Thyroid gland (tissue), 4 donors: ENCODE data around the gene MYO18B.

Source experiments
- CTCF ChIP-seq, 6 experiments: fragments of 200-600 bp in 3 of 6; fragments of 450-650 bp in 3 of 6; sonication (generic) in 3 of 6; IDR thresholded peaks; one replicate each; pipeline ENCODE4 v1.5.1; 2016 to 2019; ENCODE audit warnings: antibody characterized with exemption in 6 of 6, mild to moderate bottlenecking in 2 of 6, inconsistent platforms in 1 of 6, moderate library complexity in 1 of 6
- POLR2A ChIP-seq, 2 donors: fragments of 450-650 bp; IDR thresholded peaks; one replicate each; pipeline ENCODE4 v1.6.1; 2017; ENCODE audit warnings: antibody characterized with exemption in 2 of 2, mild to moderate bottlenecking in 2 of 2, moderate library complexity in 1 of 2

DNA sequence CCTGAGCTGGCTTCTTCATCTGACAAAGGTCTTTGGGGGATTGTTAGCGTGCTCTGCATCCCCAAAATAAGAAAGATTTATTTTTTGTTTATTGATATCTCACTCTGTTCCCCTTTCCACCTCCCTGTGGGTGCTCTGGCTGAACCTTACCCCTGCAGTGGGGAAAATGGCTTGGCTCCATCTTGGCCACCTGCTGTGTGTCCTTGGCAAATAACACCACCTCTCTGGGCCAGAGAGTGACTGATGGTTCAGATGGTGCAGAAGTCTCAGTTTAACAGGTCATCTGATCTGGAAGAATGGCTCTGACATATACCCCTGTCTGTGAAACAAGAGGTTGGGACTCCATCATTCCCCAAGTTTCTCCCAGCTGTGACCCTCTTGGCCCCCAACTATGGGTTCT lies 157.6 kb downstream of the MYO18B start:
- TF ChIP-seq CTCF (IDR thresholded peaks at IDR 0.05) (no peak), POLR2A (IDR thresholded peaks at IDR 0.05) (no peak)
